PFSK-1 (cell line): ENCODE data around the gene CERS3.

Experiments
- POLR2AphosphoS5 ChIP-seq: IDR thresholded peaks from 2 replicates; pipeline ENCODE4 v1.6.1; 2012; ENCODE audit warnings: low read depth, mild to moderate bottlenecking, control low read depth, low read length, moderate library complexity
- TF ChIP-seq, protein P1 (sequence below), 2 experiments: IDR thresholded peaks; 2 replicates each; pipeline versions ENCODE4 v1.6.1 to v1.8.0; 2011 to 2012; ENCODE audit warnings: low read depth in 2 of 2, low read length in 2 of 2, control low read depth in 1 of 2, inconsistent platforms in 1 of 2, mild to moderate bottlenecking in 1 of 2, moderate library complexity in 1 of 2; ENCODE audit not compliant: insufficient read depth in 1 of 2

DNA sequence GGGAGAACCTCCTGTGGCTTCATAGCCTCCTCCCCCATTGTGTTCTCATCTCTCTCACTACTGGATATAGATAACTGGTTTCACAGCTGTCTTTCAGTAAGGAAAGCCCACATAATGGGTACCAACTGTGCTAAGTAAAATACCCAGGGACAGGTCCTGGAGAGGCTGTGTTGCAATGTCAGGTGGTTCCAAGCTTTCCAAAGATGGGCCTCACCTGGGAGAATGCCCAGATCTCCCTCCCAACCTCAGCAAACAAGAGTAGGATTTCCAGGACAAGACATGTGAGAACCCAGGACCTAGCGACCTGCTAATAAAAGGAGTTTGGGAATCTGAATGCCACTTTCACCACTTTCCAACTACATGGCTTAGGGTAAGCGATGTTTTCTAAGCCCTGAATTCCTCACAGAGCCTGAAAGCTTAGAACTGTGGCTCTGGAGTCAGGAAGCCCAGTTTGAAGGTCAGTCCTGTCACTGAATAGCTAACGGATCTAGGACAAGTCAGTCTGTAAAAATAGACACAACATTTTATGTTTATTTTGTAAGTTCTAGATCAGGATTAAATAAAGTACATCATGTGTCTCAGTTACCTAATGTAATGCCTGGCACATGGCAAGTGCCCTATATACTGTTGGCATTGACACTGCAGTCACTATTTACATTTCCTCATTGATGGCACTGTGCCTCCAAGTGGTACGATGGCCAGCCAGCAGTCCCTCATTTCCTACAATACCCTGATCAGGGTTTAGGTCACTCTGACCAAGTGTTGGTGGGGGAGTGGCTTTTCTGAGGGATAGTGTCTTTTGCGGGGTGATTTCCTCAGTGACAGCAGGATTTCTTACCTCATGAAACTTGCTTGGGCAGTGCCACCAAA, 11.9 kb downstream of the CERS3 start:
- TF ChIP-seq, protein P1, sequence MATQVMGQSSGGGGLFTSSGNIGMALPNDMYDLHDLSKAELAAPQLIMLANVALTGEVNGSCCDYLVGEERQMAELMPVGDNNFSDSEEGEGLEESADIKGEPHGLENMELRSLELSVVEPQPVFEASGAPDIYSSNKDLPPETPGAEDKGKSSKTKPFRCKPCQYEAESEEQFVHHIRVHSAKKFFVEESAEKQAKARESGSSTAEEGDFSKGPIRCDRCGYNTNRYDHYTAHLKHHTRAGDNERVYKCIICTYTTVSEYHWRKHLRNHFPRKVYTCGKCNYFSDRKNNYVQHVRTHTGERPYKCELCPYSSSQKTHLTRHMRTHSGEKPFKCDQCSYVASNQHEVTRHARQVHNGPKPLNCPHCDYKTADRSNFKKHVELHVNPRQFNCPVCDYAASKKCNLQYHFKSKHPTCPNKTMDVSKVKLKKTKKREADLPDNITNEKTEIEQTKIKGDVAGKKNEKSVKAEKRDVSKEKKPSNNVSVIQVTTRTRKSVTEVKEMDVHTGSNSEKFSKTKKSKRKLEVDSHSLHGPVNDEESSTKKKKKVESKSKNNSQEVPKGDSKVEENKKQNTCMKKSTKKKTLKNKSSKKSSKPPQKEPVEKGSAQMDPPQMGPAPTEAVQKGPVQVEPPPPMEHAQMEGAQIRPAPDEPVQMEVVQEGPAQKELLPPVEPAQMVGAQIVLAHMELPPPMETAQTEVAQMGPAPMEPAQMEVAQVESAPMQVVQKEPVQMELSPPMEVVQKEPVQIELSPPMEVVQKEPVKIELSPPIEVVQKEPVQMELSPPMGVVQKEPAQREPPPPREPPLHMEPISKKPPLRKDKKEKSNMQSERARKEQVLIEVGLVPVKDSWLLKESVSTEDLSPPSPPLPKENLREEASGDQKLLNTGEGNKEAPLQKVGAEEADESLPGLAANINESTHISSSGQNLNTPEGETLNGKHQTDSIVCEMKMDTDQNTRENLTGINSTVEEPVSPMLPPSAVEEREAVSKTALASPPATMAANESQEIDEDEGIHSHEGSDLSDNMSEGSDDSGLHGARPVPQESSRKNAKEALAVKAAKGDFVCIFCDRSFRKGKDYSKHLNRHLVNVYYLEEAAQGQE (IDR thresholded peaks at IDR 0.05; ENCODE audit: insufficient read depth in 1 of 2, low read depth in 2 of 2, low read length in 2 of 2): no peak
- TF ChIP-seq POLR2AphosphoS5: no peak
